Mesendoderm (in vitro differentiated cells): ENCODE measurements around the gene BRMS1.

Experiments used
- DNase-seq: peaks from one replicate; pipeline ENCODE4 v3.0.0; 2013
- H2AK5ac ChIP-seq: 2 replicates; pipeline ENCODE4 v1.6.1; 2013; ENCODE audit warnings: low read length, inconsistent platforms
- H2BK120ac ChIP-seq: 2 replicates; pipeline ENCODE4 v1.6.1; 2013; ENCODE audit warnings: low read depth, mild to moderate bottlenecking, low read length, moderate library complexity, mixed read lengths
- H2BK15ac ChIP-seq: replicated peaks from 2 replicates; pipeline ENCODE4 v1.6.1; 2013; ENCODE audit warnings: low read depth, mild to moderate bottlenecking, moderate library complexity
- H2BK5ac ChIP-seq: 2 replicates; pipeline ENCODE4 v1.6.1; 2013; ENCODE audit warnings: low read length, inconsistent platforms
- H3K18ac ChIP-seq: 2 replicates; pipeline ENCODE4 v1.6.1; 2013; ENCODE audit warnings: mild to moderate bottlenecking, low read length, mixed read lengths
- H3K23ac ChIP-seq: one replicate; pipeline ENCODE4 v1.6.1; 2013; ENCODE audit warnings: low read length
- H3K27ac ChIP-seq: 2 replicates; pipeline ENCODE4 v1.5.1; 2013; ENCODE audit warnings: low read depth, mild to moderate bottlenecking, inconsistent platforms, low read length, moderate library complexity
- H3K27me3 ChIP-seq: 2 replicates; pipeline ENCODE4 v1.6.1; 2013; ENCODE audit warnings: low read length, control low read depth, mild to moderate bottlenecking, inconsistent platforms; ENCODE audit not compliant: insufficient read depth, poor library complexity
- H3K36me3 ChIP-seq: 2 replicates; pipeline ENCODE4 v1.6.1; 2013; ENCODE audit warnings: low read length, inconsistent platforms; ENCODE audit not compliant: control insufficient read depth, insufficient read depth
- H3K4ac ChIP-seq: one replicate; pipeline ENCODE4 v1.6.1; 2013; ENCODE audit warnings: low read depth, mild to moderate bottlenecking, low read length, moderate library complexity
- H3K4me1 ChIP-seq: 2 replicates; pipeline ENCODE4 v1.6.1; 2013; ENCODE audit warnings: low read depth, low read length, inconsistent platforms; ENCODE audit not compliant: control insufficient read depth
- H3K4me2 ChIP-seq: 2 replicates; pipeline ENCODE4 v1.6.1; 2013; ENCODE audit warnings: low read length
- H3K4me3 ChIP-seq: 2 replicates; pipeline ENCODE4 v1.5.1; 2013; ENCODE audit warnings: mild to moderate bottlenecking, low read length
- H3K56ac ChIP-seq: one replicate; pipeline ENCODE4 v1.6.1; 2013; ENCODE audit warnings: low read length
- H3K79me1 ChIP-seq: 2 replicates; pipeline ENCODE4 v1.6.1; 2013; ENCODE audit warnings: low read length, inconsistent platforms
- H3K79me2 ChIP-seq: 2 replicates; pipeline ENCODE4 v1.6.1; 2013; ENCODE audit warnings: mild to moderate bottlenecking, low read length; ENCODE audit not compliant: control insufficient read depth, insufficient read depth
- H3K9ac ChIP-seq: 2 replicates; pipeline ENCODE4 v1.6.1; 2013; ENCODE audit warnings: low read length, inconsistent platforms
- H4K5ac ChIP-seq: one replicate; pipeline ENCODE4 v1.6.1; 2013; ENCODE audit warnings: low read length
- H4K8ac ChIP-seq: one replicate; pipeline ENCODE4 v1.6.1; 2013; ENCODE audit warnings: low read depth, mild to moderate bottlenecking, control low read depth, low read length, moderate library complexity
- WGBS: extraction: QIAGEN DNeasy Blood & Tissue Kit; methylation state at CpG from one replicate; pipeline ENCODE4 v1.1.7; 2013; ENCODE audit warnings: low lambda C conversion rate, missing lambda C conversion rate; ENCODE audit not compliant: insufficient coverage; ENCODE audit errors: extremely low coverage; 5-methylcytosine and 5-hydroxymethylcytosine counted together

Gene BRMS1

DNA sequence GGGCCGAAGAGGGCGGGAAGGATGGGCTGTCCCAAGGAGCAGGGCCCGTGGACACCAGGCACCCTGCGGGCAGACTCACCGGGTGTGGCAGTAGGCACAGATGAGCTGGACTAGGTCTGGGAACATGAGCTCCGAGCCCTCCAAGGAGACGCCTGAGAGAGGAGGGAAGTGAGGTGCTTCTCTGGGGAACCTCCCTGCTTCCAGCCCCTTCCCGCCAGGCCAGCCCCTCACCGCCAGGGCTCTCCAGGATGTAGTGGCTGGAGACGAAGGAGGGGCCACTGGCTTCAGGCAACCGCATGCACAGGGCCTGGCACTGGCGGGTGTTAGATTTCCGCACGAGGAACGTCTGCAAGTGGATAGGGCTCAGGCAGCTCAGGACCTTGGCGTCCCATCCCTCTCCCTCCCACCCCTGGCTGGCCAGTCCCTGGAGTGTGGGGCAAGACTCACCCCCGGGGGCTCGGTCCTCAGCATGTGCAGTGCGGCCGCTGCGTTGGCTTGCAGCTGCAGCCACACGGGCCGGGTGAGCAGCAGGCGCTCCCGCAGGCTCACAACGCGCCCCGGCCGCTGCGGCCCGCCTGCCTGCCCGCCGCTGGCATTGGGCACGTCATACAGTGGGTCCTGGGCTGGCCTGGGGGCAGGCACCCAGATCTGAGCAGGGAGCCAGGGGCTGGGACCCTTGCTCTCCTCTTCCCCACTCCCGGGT is 9.2 kb downstream of the BRMS1 start:
- H3K79me2 ChIP-seq = no peaks in the 10 kb centered on the region
- no peaks in the 10 kb centered on the region for H3K79me1 ChIP-seq
- H3K9ac ChIP-seq = peak overlapping the region; percentile 75
- peak overlapping the region; percentile 19 for H3K4me3 ChIP-seq
- H2BK120ac ChIP-seq = no peak overlapping the region
- H4K5ac ChIP-seq = no peak overlapping the region
- no CpG with 5 or more reads among the region's 35 CpGs for WGBS
- H3K18ac ChIP-seq = no peak overlapping the region
- no peak overlapping the region for H3K4ac ChIP-seq
- H2BK5ac ChIP-seq = no peak overlapping the region
- peaks cover 2% of the 10 kb centered on the region for H3K4me1 ChIP-seq
- H4K8ac ChIP-seq = no peak overlapping the region
- peaks cover 3% of the 10 kb centered on the region for H3K36me3 ChIP-seq
- no peak overlapping the region for H2BK15ac ChIP-seq
- H3K4me2 ChIP-seq = peak overlapping the region; percentile 69
- no peak overlapping the region for H3K27ac ChIP-seq
- peak; percentile 74 for DNase-seq
- H3K56ac ChIP-seq = peak overlapping the region; percentile 77
- no peak overlapping the region for H2AK5ac ChIP-seq
- H3K27me3 ChIP-seq = no peaks in the 10 kb centered on the region
- no peak overlapping the region for H3K23ac ChIP-seq

DNA sequence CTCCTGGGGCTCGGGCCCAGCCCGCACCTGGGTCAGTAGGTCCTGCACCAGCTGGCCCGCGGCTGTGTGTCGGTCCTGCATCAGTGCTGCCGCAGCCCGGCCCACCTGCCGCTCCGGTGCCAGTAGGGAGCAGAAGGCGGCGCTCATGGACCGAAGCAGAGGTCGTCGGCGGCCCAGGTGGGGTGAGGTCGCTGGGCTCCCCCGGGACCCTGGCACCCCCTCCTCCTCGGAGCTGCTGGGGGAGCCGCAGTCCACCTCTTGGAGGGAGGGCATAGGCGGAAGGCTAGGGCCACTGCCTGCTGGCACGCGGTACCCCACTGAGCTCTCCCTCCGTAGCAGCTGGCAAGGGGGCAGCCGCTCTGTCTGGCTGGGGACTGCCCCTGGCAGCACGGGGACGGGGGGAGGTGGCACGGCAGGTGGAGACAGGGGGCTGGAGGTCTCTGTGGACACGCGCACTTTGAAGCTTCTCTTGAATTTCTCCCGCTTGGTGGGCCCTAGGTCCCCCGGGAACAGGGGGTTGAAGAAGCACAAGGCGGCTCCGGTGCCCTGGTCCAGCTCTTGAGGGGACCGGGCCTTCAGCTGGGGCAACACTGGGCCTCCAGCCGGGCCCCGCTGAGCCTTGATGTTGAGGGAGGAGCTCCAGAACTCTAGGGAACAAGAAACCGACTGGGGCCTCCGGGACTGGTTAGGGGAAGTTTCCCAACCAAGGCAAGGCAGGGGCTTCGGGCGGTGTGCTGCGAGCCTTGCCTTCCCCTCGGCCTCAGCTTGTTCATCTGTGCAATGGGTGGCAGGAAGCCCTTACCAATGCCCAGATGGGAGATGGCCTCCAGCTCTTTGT is 10.1 kb downstream of the BRMS1 start:
- no CpG with 5 or more reads among the region's 42 CpGs for WGBS
- Histone ChIP-seq H3K27me3 (no peaks in the 10 kb centered on the region), H3K56ac (peak overlapping the region; percentile 77), H3K4me1 (peaks cover 2% of the 10 kb centered on the region), H3K79me2 (no peaks in the 10 kb centered on the region), H2AK5ac (no peak overlapping the region), H3K4me3 (no peak overlapping the region), H2BK15ac (no peak overlapping the region), H3K18ac (no peak overlapping the region), H3K9ac (no peak overlapping the region), H3K4me2 (no peak overlapping the region), H4K5ac (no peak overlapping the region), H3K79me1 (no peaks in the 10 kb centered on the region), H3K27ac (no peak overlapping the region), H3K4ac (no peak overlapping the region), H2BK5ac (no peak overlapping the region), H3K23ac (no peak overlapping the region), H2BK120ac (no peak overlapping the region), H4K8ac (no peak overlapping the region), H3K36me3 (no peaks in the 10 kb centered on the region)
- no peak for DNase-seq

DNA sequence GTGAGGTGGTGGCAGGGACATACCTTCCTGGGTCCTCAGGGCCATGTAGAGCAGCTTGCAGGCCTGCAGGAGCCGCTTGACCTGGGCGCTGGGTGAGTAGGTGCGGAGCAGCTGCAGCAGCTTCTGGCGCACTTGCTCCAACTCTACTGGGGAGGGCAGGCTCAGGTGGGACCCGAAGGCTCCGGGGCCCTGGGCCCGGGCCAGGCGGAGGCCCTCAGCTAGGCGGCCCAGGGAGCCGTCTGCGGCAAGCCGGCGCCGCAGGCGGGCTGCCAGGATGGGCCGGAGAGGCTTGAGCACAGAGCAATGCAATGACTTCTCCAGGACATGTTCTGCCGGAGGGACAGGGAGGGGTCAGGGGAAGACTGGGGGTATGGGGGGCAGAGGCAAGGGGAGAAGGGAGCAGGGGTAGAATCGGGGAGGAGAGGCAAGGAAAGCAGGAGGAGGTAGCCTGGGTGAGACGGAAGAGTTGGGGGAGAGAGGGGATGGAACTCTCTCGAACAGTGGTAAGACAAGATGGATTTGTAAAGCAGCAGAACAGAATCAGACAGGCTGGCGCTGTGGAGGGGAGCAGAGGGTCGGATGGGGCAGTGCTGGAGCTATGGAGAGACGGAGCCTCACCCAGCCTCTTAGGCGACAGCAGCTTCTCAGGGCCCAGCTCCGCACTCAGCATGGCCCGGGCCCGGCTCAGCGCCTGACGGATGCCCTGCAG is 10.9 kb downstream of the BRMS1 start:
- Histone ChIP-seq H3K18ac (no peak overlapping the region), H4K8ac (no peak overlapping the region), H3K4me1 (peaks cover 2% of the 10 kb centered on the region), H3K56ac (no peak overlapping the region), H3K23ac (no peak overlapping the region), H2BK15ac (no peak overlapping the region), H2BK120ac (no peak overlapping the region), H4K5ac (no peak overlapping the region), H3K79me2 (no peaks in the 10 kb centered on the region), H3K9ac (no peak overlapping the region), H3K27ac (no peak overlapping the region), H2AK5ac (no peak overlapping the region), H3K4ac (no peak overlapping the region), H3K4me2 (no peak overlapping the region), H3K79me1 (no peaks in the 10 kb centered on the region), H3K27me3 (no peaks in the 10 kb centered on the region), H3K36me3 (no peaks in the 10 kb centered on the region), H2BK5ac (no peak overlapping the region), H3K4me3 (no peak overlapping the region)
- no peak for DNase-seq
- WGBS = no CpG with 5 or more reads among the region's 29 CpGs

DNA sequence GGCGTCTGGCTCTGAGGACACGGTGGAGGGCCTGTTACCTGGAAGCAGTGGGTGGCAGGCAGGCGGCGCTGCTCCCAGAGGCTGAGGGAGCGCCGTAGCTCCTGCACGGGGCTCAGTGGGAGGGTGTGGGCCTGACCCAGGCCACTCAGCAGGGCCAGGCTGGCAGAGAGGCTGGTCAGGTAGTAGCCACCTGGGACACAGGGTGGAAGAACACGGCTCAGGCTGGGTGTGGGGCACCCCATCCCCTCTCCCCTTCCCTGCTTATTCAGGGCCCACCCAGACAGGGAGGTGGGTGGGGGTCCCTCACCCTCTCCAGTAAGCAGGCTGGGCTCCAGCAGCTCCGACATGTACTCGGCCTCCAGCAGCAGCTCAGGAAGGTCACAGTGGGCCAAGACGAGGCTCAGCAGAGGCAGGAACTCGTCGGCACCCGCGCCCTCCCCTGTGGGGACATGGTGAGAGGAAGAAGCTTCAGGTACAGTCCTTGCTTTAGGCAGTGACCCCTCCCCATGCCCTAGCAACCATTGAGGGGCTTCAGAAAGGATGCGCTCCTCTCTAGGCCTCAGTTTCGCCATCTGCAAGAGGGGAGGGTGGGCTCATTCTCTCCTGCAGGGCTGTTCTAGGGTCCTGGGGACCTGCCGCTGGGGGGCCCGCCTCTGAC is 11.6 kb downstream of the BRMS1 start:
- Histone ChIP-seq H2BK5ac (no peak overlapping the region), H2AK5ac (no peak overlapping the region), H4K5ac (no peak overlapping the region), H3K9ac (no peak overlapping the region), H3K18ac (no peak overlapping the region), H3K27ac (no peak overlapping the region), H3K79me1 (no peaks in the 10 kb centered on the region), H3K79me2 (no peaks in the 10 kb centered on the region), H4K8ac (no peak overlapping the region), H3K56ac (no peak overlapping the region), H2BK120ac (no peak overlapping the region), H3K36me3 (no peaks in the 10 kb centered on the region), H3K4me2 (no peak overlapping the region), H2BK15ac (no peak overlapping the region), H3K4me3 (no peak overlapping the region), H3K4ac (no peak overlapping the region), H3K23ac (no peak overlapping the region), H3K27me3 (no peaks in the 10 kb centered on the region), H3K4me1 (peaks cover 6% of the 10 kb centered on the region)
- DNase-seq = no peak
- no CpG with 5 or more reads among the region's 19 CpGs for WGBS

DNA sequence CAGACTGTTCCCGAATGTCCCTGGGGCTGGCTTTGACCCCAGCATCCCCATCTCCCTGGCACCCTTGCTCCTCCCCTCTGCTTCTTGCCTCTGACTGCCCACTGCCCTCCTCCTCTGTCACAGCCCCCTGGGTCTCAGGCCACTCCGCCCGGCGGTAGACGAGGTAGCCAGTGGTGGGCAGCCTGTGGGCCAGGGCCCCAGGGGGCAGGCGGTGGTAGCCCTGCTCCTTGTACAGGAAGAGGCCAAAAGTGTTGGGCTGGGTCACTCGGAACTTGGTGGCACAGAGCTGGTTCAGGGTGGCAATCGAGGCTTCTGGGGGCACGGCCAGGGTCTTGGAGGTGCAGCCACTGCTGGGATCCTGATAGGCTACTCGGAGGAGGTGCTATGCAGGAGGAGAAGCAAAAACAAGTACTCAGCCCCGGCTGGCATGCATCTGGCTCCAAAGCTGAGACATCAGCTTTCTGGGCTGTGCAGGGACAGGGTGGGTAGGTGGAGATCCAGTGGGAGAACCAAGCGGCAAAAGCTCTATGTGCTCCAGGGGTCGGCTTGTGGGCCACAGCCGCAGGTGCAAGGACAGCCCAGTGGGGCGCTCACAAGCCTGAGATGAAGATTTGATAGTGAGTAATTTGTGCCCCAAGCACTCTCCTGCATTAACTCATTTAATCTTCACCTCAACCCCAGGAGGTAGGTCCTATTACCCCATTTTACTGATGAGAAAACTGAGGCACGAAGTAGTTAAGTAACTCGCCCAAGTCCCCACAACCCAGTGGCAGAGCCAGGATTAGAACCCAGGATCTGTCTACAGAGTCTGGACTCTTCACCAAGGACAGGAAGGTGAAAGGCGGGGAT is 12.3 kb downstream of the BRMS1 start:
- no peak overlapping the region for H3K4me3 ChIP-seq

More for the DNA sequence above, 12.3 kb downstream of the BRMS1 start:
- H4K5ac ChIP-seq = no peak overlapping the region
- no peaks in the 10 kb centered on the region for H3K79me1 ChIP-seq
- H2AK5ac ChIP-seq = no peak overlapping the region
- no peaks in the 10 kb centered on the region for H3K36me3 ChIP-seq
- no peak overlapping the region for H3K23ac ChIP-seq
- H2BK5ac ChIP-seq = no peak overlapping the region
- no CpG with 5 or more reads among the region's 18 CpGs for WGBS
- DNase-seq = no peak
- no peak overlapping the region for H3K9ac ChIP-seq
- no peak overlapping the region for H3K4me2 ChIP-seq
- H3K18ac ChIP-seq = no peak overlapping the region
- no peak overlapping the region for H4K8ac ChIP-seq
- H3K27ac ChIP-seq = no peak overlapping the region
- no peak overlapping the region for H3K56ac ChIP-seq
- H2BK15ac ChIP-seq = no peak overlapping the region
- no peak overlapping the region for H3K4ac ChIP-seq
- H3K4me1 ChIP-seq = peaks cover 6% of the 10 kb centered on the region
- H3K79me2 ChIP-seq = no peaks in the 10 kb centered on the region
- H2BK120ac ChIP-seq = no peak overlapping the region
- H3K27me3 ChIP-seq = no peaks in the 10 kb centered on the region
